GM18909 (cell line): Measurements from ENCODE around the gene PTPRN2.

Experiments
- ATAC-seq: cut with Tn5 transposase; IDR thresholded peaks from one replicate; pipeline ENCODE4 v1.9.1; 2021; ENCODE audit warnings: mild to moderate bottlenecking; ENCODE audit not compliant: unreplicated experiment, poor library complexity

Gene PTPRN2

DNA sequence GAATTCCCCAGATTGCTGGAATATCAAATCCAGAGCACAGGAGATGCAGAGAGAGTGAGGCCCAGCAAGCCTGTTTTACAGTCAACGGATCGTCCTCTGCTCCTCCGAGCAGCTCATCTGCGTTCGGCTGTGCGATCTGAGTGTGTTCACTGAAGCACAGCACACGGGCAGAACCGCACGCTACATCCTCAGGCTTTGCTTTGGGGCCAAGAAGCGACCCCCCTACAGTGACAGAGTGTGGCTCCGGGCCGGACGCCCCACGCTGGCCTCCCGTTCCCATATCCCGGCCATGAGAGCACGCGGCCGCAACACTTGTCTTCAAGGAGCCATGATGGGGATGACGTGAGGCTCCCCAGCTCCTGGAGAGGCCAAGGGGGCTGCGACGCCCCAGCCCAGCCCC lies 819.4 kb downstream of the PTPRN2 start:
- ATAC-seq: no peak

DNA sequence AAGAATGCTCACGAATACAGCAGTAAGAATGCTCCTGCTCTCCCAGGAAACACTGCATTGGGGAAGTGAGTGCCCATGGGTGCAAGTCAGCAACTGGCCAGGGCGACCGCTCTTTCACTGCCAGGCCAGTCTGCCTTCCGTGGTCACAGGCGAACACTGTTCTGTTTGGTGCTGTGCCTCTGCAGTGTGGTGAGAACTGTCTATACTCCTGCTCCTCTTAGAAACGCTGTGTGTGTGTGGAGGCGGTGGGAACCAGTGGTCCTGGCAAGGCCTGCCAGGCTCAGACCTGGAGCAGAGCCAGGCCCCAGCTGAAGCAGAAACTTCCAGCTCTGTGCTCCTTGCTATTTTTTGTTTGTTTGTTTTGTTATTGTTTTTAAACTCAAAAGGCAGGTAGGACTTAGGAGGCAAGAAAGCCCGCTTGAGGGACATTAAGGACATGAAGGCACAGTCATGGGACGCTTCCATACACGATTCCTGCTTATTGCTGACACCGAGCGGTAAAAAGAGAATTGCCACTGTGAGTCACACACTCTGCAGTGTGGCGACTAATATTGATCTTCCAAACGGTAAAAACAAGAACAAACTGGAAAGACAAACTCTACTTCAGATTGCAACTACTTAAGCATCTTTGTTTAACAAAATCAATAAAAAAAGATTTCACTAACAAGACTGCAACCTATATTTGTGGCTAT lies 820.0 kb downstream of the PTPRN2 start:
- no peak for ATAC-seq

DNA sequence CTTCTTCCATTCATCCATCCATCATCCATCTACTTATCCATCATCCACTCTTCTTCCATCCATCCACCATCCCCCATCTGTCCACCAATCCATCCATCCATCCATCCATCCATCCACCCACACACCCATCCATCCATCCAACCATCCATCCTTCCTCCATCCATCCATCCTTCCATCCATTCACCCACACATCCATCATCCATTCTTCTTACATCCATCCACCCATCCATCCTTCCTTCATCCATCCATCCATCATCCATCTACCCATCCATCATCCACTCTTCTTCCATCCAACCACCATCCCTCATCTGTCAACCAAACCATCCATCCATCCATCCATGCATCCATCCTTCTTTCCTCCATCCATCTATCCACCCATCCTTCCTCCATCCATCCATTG lies 821.5 kb downstream of the PTPRN2 start:
- no peak for ATAC-seq

DNA sequence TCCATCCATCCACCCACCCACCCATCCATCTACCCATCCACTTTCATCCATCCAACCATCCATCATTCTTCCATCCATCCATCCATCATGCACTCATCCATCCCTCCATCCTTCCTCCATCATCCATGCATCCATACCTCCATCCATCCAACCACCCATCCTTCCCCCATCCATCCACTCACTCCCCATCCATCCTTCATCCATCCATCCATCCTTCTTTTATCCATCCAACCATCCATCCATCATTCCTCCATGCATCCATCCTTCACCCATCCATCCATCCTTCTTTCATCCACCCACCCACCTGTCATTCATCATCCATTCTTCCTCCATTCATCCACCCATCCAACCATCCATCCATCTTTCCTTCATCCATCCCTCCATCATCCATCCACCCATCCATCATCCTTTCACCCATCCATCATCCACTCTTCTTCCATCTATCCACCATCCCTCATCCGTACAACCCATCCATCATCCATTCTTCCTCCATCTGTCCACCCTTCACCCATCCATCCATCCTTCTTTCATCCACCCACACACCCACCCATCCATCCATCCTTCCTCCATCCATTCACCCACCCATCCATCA lies 822.6 kb downstream of the PTPRN2 start:
- no peak for ATAC-seq

DNA sequence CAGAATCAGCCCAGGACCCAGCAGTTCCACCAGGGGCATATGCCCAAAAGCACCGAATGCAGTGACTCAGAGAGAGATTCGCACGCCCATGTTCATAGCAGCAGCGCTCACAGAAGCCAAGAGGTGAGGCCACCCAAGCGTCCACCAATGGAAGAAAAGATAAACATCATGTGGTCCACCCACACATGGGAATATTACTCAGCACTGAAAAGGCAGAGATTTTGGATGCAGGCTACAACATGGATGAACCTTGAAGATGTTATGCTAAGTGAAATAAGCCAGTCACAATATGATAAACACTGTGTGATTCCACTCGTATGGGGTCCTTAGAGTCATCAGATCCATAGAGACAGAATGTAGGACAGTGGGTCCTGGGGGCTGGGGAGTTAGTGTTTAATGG lies 823.4 kb downstream of the PTPRN2 start:
- no peak for ATAC-seq

DNA sequence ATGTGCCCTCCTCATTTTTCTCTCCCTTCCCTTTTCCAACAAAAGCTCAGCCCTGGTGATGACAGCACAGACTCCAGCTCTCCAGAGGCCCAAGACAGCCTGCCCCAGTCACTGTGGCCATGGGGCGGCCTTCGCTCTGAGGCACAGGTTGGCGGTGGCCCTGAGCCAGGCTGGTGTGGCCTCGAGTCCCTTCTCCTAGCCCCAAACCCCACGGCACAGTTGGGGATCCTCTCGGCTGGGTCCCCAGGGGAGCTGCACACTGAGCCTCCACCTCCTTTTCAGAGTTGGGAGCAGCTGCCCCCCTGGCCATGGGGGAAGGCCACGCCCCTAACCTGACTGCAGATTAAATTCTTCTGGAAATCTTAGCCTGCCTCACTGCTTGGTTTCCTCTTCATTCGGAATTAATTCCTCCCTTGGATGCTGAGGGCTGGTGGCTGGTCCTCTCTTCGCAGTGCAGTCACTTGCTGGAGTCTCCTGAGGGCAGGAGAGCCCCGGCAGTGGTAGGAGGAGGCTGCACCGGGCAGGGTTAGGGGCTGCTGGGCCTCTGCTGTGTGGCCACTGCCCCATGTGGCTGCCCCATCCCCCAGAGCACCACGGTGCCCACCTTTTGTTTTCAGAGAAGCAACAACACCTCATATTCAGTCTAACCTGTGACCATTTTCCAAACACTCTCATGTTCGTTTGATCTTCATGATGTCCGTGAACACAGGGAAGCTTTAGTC lies 824.2 kb downstream of the PTPRN2 start:
- ATAC-seq: no peak

DNA sequence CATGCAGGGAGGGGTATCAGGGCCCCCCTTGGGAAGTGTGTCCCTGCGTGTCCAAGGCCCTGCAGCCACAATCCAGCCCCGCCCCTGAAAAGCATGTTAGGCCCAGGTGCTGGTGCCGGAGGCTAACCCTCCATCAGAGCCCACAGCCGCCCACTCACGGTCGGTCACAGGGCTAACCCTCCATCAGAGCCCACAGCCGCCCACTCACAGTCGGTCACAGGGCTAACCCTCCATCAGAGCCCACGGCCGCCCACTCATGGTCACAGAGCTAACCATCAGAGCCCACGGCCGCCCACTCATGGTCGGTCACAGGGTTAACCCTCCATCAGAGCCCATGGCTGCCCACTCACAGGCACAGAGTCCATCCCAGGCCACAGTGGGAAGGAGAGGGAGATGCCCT lies 824.8 kb downstream of the PTPRN2 start:
- no peak for ATAC-seq

DNA sequence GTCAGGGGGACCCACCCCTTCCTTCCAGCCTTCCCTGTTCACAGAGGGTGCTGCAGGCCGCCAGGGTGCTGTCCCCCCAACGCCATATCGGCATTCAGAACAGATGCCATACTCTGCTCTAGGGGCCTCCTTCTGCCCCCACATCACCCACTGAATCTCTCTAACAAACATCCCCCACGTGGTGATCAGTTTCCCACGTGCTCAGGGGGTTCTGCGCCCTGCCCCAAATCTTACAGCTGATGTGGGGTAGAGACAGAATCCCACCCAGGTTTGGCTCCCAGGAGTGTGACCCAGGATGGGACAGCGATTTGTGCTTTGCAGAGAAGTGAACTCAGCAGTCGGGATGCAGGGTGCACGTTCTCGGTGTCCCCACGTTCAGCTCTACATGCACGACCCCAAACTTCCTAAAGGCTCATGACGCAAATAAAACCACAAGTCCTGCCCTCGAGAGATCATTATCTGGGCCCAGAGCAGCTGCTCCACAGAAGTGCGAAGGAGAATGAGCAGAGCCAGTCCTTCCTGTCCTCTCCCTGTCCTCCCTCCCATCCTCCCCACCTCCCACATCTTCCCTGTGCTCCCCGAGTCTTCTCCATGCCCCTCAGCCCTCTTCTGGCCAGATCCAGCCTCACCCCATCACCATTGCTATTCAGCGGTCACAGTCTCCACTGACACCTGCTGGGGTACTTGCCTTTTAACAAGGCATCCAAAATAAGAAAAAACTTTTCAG lies 827.5 kb downstream of the PTPRN2 start:
- no peak for ATAC-seq

DNA sequence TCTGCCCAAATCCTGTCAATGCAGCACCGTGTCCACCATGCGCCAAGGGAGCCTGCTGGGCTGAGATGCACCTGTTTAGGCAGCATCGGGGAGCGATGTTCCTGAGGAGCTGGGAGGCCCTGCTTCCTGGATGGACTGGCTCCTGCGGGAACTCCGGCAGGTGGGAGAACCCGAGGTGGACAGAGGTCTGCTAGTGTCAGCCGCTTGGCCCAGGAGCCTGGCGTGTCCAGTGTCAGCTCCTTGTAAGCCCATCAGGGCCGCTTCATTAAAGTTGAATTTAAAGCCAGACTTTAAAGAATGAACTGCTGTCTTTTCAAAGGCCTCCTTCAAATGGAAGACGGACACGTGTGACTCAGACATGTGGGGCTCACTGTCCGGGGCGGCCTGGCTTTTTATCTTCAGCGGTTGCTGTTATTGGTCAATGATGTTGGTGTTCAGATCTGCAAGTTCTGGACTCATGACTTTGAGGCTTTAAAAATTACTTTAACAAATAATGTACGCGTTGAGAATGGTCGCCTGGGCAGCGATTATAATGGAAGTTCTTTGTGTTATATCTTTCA lies 828.3 kb downstream of the PTPRN2 start:
- ATAC-seq: no peak

DNA sequence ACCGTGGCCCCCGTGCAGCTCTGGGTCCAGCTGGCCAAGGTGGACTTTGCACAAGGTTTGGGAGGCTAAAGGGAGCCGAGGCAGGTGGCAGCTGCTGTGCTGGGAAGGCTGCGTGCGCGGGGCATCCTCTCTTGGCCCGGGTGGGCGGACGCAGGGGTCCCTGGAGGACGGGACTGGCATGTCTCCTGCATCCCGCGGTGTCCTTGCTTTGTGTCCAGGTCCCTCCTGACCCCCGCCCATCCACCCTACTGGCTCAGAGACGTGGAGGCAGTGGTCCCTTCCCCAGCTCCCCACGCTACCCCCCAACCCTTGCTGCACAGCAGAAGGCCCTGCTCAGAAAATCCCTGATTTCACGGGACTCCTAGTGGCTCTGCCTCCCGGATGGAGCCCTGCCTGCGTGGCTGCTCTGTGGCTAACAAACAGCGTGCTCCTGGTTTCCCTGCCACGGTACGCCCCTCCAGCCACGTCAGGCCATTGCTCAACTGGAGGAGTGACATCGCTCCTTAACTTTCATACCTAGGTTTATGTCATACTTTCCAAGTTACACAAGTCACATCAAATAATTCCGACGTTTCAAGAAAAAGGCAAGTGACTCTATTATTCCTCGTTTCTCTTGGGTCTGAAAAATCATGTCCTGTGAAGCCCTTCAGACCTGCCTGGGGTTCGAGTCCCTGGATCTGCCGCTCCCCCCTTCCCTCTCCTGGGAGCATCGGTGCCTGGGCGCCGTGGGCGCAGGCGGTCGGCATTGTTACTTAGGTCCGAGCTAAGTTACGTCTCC lies 829.0 kb downstream of the PTPRN2 start:
- no peak for ATAC-seq

DNA sequence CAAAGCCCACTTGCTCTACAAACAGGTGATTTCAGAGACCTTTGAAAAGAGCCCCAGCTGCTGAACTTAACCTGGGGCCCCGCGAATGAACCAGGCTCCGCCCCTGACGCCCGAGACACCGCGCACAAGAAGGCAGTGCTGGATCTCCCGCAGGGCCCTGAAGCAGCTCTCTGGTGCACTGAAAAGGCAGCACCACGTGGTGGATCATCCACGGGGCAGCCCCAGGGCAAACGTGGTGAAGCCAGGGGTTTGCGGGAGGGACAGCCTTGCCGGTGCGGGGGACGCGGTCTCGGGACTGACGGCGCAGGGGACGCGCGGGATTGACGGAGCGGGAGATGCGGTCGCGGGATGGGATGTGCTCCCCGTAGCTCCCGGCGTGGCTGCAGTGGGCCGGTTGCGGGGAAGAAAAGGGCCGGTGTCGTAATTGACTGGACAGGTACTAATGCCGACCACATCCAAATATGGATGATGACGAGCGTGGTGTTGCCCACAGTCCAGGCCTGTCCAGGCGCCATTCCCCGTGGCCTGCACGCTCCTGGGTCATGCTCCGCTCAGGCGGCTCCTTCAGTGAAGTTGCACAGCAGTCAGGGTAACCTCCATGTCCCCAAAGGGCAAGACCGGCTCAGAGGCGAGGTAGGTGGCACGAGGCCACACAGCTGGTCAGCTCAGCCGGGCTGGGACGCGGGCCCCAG lies 829.7 kb downstream of the PTPRN2 start:
- no peak for ATAC-seq

DNA sequence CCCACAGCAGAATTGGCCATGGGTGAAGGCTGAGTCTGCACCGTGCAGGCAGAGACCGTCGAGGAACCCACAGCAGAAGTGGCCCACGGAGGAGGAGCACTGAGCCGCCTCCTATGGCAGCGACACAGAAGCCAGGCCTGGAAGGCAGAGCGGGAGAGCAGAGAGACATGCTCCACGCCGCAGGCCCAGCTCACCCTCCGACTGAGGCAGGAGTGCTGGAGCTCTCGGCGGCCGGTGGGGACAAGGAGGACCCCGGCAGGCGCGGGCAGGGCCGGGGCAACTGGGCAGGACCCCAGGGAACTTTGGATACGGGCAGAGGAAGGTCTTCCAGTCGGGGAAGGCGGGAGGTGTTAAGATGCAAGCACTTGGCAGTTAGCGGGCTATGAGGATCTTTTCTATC lies 830.4 kb downstream of the PTPRN2 start:
- ATAC-seq: no peak

DNA sequence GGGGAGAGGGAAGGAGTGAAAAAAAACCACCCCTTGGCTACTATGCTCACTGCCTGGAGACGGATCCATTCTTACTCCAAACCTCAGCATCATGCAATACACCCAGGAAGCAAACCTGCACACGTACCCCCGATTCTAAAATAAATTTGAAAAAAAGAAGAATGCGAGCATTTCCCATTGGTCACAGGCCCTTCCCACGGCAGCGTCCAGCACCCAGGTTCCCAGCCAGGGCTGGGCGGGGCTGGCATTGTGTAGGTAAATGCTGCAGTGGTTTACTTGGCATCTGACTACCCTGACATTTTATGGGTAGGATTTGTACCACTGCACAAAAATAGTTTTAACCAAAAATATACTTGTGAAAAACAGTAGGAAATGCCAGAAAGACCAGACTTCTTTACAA lies 831.9 kb downstream of the PTPRN2 start:
- no peak for ATAC-seq

DNA sequence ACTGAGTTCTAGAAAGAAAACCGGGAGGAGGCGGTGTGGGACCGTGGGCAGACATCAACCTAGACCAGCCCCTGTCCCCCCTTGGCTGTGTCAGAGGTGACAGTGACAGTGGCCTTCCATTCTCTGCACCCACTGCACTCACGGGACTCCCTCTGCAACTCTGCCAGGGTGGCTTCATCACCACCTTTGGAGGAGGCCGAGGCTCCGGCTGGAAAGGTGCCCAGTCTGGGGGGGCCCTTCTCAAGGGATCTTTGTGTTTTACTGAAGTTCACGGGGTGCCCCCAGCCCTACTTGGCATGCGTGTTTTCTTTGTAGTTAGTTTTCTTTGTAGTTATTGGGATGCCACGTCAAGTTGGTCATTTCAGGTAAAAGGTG lies 833.2 kb downstream of the PTPRN2 start:
- ATAC-seq: no peak

DNA sequence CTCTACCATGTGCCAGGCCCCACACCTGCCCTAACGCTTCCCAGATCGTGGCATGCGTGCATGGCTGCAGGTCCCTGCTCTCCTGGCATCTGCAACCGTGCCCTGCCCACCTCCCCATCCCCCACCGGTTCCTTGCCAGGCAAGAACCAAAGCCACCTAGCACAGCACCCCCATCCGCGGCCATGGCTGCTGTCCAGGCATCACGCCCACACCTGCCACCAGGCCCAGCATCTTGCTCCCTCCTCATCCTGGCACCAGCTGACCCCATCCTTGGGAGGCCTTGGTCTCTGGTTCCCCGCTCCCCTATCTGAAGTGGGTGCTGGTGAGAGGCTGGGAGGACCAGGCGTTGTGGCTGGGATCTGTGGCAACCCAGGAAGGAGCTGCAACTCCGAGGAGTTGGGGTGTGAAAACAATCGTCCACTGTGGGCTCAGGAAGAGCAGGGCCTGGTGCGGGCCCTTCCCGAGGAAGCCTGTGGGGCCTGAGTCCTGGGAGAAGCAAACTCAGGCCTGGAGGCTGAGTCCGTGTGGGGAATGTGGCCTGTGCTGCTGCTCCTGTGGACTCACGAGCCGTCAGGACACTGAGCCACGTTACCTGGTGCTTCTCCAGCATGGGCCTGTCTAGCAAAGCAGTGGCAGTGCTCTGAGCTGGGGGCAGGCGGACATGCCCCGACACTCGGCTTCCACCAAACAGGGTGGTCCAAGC lies 833.8 kb downstream of the PTPRN2 start:
- no peak for ATAC-seq

DNA sequence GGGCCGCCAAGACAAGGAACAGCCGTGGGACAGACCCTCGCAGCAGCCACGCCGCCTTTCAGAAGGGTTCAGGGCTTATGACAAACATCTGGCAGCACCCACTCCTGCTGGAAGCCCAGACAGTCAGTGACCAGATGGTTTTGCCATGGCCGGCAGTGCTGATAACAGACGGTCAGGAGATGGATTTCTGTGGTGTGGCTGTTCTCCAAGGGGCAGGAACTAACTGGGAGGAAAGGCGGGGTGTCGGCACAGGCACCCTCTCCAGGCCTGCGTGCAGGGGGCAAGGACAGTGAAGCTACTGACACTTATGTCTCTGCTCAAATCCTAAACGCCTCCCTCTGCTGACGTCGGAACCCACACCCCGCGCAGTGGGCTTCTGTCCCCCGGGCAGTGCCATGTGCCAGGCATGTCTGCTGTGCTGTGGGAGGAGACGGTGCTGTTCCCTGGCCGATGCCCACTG lies 834.8 kb downstream of the PTPRN2 start:
- ATAC-seq: no peak

DNA sequence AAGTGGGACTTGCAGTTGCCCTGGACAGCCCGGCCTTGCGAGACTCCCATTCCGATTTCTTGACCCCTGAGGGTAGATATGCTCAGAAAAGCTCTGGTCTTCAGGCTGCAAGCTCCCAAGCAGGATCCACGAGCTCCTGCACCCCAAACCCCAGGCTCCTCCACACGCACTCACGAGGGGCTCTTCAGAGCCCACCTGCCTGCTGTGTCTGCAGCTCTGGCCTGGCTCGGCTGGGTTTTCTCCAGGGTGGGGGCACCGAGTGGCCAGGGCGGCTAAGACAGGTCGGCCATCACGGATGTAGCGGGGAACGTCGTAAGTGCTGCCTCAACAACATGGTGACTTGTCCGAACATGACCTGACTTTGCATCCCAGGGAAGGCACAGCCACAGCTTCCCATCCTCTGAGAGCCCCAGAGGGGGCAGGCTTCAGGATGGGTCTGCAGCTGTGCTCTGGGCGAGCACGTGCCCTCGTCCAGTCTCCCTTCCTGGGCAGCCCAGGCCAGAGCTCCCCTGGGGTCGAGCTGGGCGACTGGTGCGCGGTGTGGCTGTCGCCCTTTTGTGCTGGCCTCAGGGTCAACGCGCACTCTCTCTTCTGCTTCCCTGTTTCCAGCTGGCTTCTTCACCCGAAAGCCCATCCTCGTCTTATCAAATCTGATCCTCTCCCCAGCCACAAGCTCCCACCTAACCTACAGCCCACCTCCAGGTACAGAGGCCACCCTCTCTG lies 835.5 kb downstream of the PTPRN2 start:
- ATAC-seq: no peak

DNA sequence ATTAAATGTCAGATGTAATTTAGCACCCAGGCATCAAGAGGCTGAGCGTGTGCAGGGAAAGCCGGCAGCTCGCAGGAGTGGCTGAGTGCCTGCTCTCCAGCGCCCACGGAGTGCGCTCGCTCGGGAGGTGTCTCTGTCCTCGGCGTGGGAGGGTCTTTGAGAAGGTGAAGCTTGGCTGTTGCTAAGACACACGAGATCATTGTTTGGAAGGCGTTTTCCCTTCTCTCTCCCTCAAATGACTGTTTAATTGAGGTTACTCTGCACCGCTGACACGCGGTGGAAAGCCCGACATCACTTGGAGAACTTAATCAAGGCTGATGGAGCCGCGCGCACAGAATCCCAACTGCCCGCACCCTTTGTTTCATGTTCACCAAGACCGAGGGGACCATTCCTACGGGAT lies 836.2 kb downstream of the PTPRN2 start:
- no peak for ATAC-seq
